ENCODE measurements around the gene PTPRK.

Gene PTPRK

GRCh38 chr6:128266946-128267345, 253.5 kb downstream of the PTPRK start:
- Histone ChIP-seq H4K5ac (ENCODE audit: low read length) (no peak overlapping the region), H3K36me3 (ENCODE audit: control insufficient read depth, insufficient read depth, low read length) (no peaks in the 10 kb centered on the region), H3K23ac (ENCODE audit: low read length) (no peak overlapping the region), H3K4me3 (ENCODE audit: low read length) (no peak overlapping the region), H4K8ac (ENCODE audit: low read depth, low read length) (no peak overlapping the region), H3K4ac (ENCODE audit: low read depth, low read length) (no peak overlapping the region), H3K27me3 (ENCODE audit: insufficient read depth, low read length, poor library complexity) (no peaks in the 10 kb centered on the region), H3K4me2 (ENCODE audit: low read length) (no peak overlapping the region), H3K56ac (ENCODE audit: low read length) (no peak overlapping the region), H3K9ac (ENCODE audit: low read length) (no peak overlapping the region), H3K27ac (ENCODE audit: low read depth, low read length) (no peak overlapping the region), H2AK5ac (ENCODE audit: low read length) (no peak overlapping the region), H3K18ac (ENCODE audit: low read length) (no peak overlapping the region), H3K79me1 (ENCODE audit: low read length) (peaks cover 2% of the 10 kb centered on the region), H2BK120ac (ENCODE audit: low read depth, low read length) (no peak overlapping the region), H3K4me1 (ENCODE audit: control insufficient read depth, low read depth, low read length) (no peaks in the 10 kb centered on the region), H2BK15ac (replicated peaks; ENCODE audit: low read depth) (no peak overlapping the region), H2BK5ac (ENCODE audit: low read length) (no peak overlapping the region), H3K79me2 (ENCODE audit: control insufficient read depth, insufficient read depth, low read length) (no peaks in the 10 kb centered on the region)
- no peak for DNase-seq
- no CpG with 5 or more reads among the region's 1 CpG for WGBS (ENCODE audit: extremely low coverage, insufficient coverage, low lambda C conversion rate)

- Histone ChIP-seq H3K9ac (ENCODE audit: low read length) (no peak overlapping the region), H3K4me3 (ENCODE audit: low read length) (no peak overlapping the region), H2AK5ac (ENCODE audit: low read length) (no peak overlapping the region), H3K56ac (ENCODE audit: low read length) (no peak overlapping the region), H4K5ac (ENCODE audit: low read length) (no peak overlapping the region), H3K4ac (ENCODE audit: low read depth, low read length) (no peak overlapping the region), H3K18ac (ENCODE audit: low read length) (no peak overlapping the region), H3K79me2 (ENCODE audit: control insufficient read depth, insufficient read depth, low read length) (no peaks in the 10 kb centered on the region), H3K4me2 (ENCODE audit: low read length) (no peak overlapping the region), H3K27me3 (ENCODE audit: insufficient read depth, low read length, poor library complexity) (no peaks in the 10 kb centered on the region), H4K8ac (ENCODE audit: low read depth, low read length) (no peak overlapping the region), H3K79me1 (ENCODE audit: low read length) (no peaks in the 10 kb centered on the region), H3K36me3 (ENCODE audit: control insufficient read depth, insufficient read depth, low read length) (no peaks in the 10 kb centered on the region), H2BK5ac (ENCODE audit: low read length) (no peak overlapping the region), H3K27ac (ENCODE audit: low read depth, low read length) (no peak overlapping the region), H3K23ac (ENCODE audit: low read length) (no peak overlapping the region), H3K4me1 (ENCODE audit: control insufficient read depth, low read depth, low read length) (no peaks in the 10 kb centered on the region), H2BK120ac (ENCODE audit: low read depth, low read length) (no peak overlapping the region), H2BK15ac (replicated peaks; ENCODE audit: low read depth) (no peak overlapping the region)
- no CpG with 5 or more reads among the region's 3 CpGs for WGBS (ENCODE audit: extremely low coverage, insufficient coverage, low lambda C conversion rate)
- DNase-seq: no peak
Observed at GRCh38 chr6:128265706-128266105, 254.7 kb downstream of the PTPRK start.

DNA sequence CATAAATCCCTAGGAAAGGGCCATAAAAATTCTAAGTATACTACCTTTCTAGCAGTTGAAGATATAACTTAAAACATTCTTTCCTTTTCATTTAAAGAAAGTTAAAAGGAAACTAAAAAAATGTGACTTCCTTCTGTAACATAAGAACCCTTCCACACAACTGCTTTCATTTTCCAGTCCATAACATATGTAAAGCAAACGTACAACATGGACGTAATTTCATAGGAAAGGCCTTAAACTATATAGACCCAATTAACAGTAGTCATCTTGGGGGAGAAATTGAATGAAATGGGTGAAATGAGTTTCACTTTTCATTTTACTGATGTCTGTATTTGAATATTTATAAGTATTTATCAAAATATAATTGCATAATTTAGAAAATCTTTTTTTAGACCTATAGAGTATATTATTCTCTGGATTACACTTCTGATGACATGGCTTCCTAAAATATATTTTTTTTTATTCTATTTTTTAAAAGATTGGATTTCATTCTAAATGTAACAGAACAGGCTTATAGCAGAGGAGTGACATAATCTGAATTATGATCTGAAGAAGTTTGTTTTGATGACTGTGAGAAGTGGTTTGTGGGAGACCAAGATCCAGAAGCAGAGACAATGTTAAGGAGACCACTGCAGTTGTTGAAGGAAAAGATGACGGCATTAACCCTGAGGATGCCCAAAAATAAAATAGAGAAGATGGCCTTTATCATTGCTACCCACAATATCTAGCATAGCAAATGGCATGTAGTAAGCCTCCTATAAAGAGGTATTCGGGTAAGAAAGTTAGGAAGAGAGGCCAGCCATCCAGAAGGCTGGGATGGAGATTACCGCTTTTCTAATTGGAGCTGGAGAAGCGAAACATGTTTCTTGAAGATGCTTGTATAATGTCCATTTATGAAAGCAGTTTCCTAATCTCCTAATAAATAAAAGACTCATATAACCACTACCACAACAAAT, 260.4 kb downstream of the PTPRK start:
- H3K4me3 ChIP-seq (ENCODE audit: low read length): no peak overlapping the region
- H2BK120ac ChIP-seq (ENCODE audit: low read depth, low read length): no peak overlapping the region
- H3K4me2 ChIP-seq (ENCODE audit: low read length): no peak overlapping the region
- H2AK5ac ChIP-seq (ENCODE audit: low read length): no peak overlapping the region
- WGBS (ENCODE audit: extremely low coverage, insufficient coverage, low lambda C conversion rate): no CpG with 5 or more reads among the region's 6 CpGs
- no peak overlapping the region for H2BK5ac ChIP-seq (ENCODE audit: low read length)
- H3K18ac ChIP-seq (ENCODE audit: low read length): no peak overlapping the region
- H4K5ac ChIP-seq (ENCODE audit: low read length): no peak overlapping the region
- no peaks in the 10 kb centered on the region for H3K79me2 ChIP-seq (ENCODE audit: control insufficient read depth, insufficient read depth, low read length)
- no peak overlapping the region for H2BK15ac ChIP-seq (replicated peaks; ENCODE audit: low read depth)
- H3K23ac ChIP-seq (ENCODE audit: low read length): no peak overlapping the region
- no peak overlapping the region for H4K8ac ChIP-seq (ENCODE audit: low read depth, low read length)
- no peak overlapping the region for H3K9ac ChIP-seq (ENCODE audit: low read length)
- no peak for DNase-seq
- H3K27me3 ChIP-seq (ENCODE audit: insufficient read depth, low read length, poor library complexity): no peaks in the 10 kb centered on the region
- H3K56ac ChIP-seq (ENCODE audit: low read length): no peak overlapping the region
- no peaks in the 10 kb centered on the region for H3K79me1 ChIP-seq (ENCODE audit: low read length)
- no peak overlapping the region for H3K4ac ChIP-seq (ENCODE audit: low read depth, low read length)
- H3K36me3 ChIP-seq (ENCODE audit: control insufficient read depth, insufficient read depth, low read length): no peaks in the 10 kb centered on the region
- no peak overlapping the region for H3K27ac ChIP-seq (ENCODE audit: low read depth, low read length)
- no peaks in the 10 kb centered on the region for H3K4me1 ChIP-seq (ENCODE audit: control insufficient read depth, low read depth, low read length)

GRCh38 chr6:128259029-128259724, 261.2 kb downstream of the PTPRK start:
- Histone ChIP-seq H3K18ac (ENCODE audit: low read length) (no peak overlapping the region), H3K27ac (ENCODE audit: low read depth, low read length) (no peak overlapping the region), H3K79me1 (ENCODE audit: low read length) (no peaks in the 10 kb centered on the region), H4K8ac (ENCODE audit: low read depth, low read length) (no peak overlapping the region), H3K79me2 (ENCODE audit: control insufficient read depth, insufficient read depth, low read length) (no peaks in the 10 kb centered on the region), H3K4me1 (ENCODE audit: control insufficient read depth, low read depth, low read length) (no peaks in the 10 kb centered on the region), H3K27me3 (ENCODE audit: insufficient read depth, low read length, poor library complexity) (no peaks in the 10 kb centered on the region), H2AK5ac (ENCODE audit: low read length) (no peak overlapping the region), H3K4me2 (ENCODE audit: low read length) (no peak overlapping the region), H2BK120ac (ENCODE audit: low read depth, low read length) (no peak overlapping the region), H3K4ac (ENCODE audit: low read depth, low read length) (no peak overlapping the region), H3K23ac (ENCODE audit: low read length) (no peak overlapping the region), H3K4me3 (ENCODE audit: low read length) (no peak overlapping the region), H3K56ac (ENCODE audit: low read length) (no peak overlapping the region), H3K36me3 (ENCODE audit: control insufficient read depth, insufficient read depth, low read length) (no peaks in the 10 kb centered on the region), H2BK5ac (ENCODE audit: low read length) (no peak overlapping the region), H4K5ac (ENCODE audit: low read length) (no peak overlapping the region), H2BK15ac (replicated peaks; ENCODE audit: low read depth) (no peak overlapping the region), H3K9ac (ENCODE audit: low read length) (no peak overlapping the region)
- DNase-seq: no peak
- no CpG with 5 or more reads among the region's 2 CpGs for WGBS (ENCODE audit: extremely low coverage, insufficient coverage, low lambda C conversion rate)

- H3K27ac ChIP-seq (ENCODE audit: low read depth, low read length): no peak overlapping the region
- no peaks in the 10 kb centered on the region for H3K79me2 ChIP-seq (ENCODE audit: control insufficient read depth, insufficient read depth, low read length)
- H3K9ac ChIP-seq (ENCODE audit: low read length): no peak overlapping the region
- no CpG with 5 or more reads among the region's 5 CpGs for WGBS (ENCODE audit: extremely low coverage, insufficient coverage, low lambda C conversion rate)
- no peaks in the 10 kb centered on the region for H3K27me3 ChIP-seq (ENCODE audit: insufficient read depth, low read length, poor library complexity)
- peaks cover 4% of the 10 kb centered on the region for H3K4me1 ChIP-seq (ENCODE audit: control insufficient read depth, low read depth, low read length)
- no peak overlapping the region for H4K5ac ChIP-seq (ENCODE audit: low read length)
- H4K8ac ChIP-seq (ENCODE audit: low read depth, low read length): no peak overlapping the region
- H3K4ac ChIP-seq (ENCODE audit: low read depth, low read length): no peak overlapping the region
- no peaks in the 10 kb centered on the region for H3K36me3 ChIP-seq (ENCODE audit: control insufficient read depth, insufficient read depth, low read length)
- H3K23ac ChIP-seq (ENCODE audit: low read length): no peak overlapping the region
- H2BK120ac ChIP-seq (ENCODE audit: low read depth, low read length): no peak overlapping the region
- no peak for DNase-seq
- H3K79me1 ChIP-seq (ENCODE audit: low read length): peaks cover 2% of the 10 kb centered on the region
- no peak overlapping the region for H3K4me3 ChIP-seq (ENCODE audit: low read length)
- H2BK15ac ChIP-seq (replicated peaks; ENCODE audit: low read depth): no peak overlapping the region
- no peak overlapping the region for H2AK5ac ChIP-seq (ENCODE audit: low read length)
- H3K4me2 ChIP-seq (ENCODE audit: low read length): no peak overlapping the region
- H2BK5ac ChIP-seq (ENCODE audit: low read length): no peak overlapping the region
- H3K56ac ChIP-seq (ENCODE audit: low read length): no peak overlapping the region
- H3K18ac ChIP-seq (ENCODE audit: low read length): no peak overlapping the region
Observed at GRCh38 chr6:128256095-128256494, 264.3 kb downstream of the PTPRK start.

All from mesendoderm (in vitro differentiated cells).